Endothelial cell of umbilical vein (primary cell): ENCODE results near the gene STON2. TPM values are rescaled to one million over a fixed set of nuclear protein-coding genes. Genes with fewer than 3 reads are reported as not detected.

Experiments
- BruUV-seq: library from RNA; stranded (reverse); fragments of 400-500 nt; replicated peaks from 2 replicates; lab custom pipeline; 2021; lab: Mats Ljungman, UMichigan
- CTCF ChIA-PET: fragments of 300-600, 350-600 bp; sonication (Branson Sonifier 250); formaldehyde crosslinking; loops from one replicate; lab custom pipeline; 2021; ENCODE audit warnings: antibody characterized with exemption, inconsistent platforms; lab: Charles Lee
- POLR2A ChIA-PET: fragments of 300-600, 350-600 bp; sonication (Branson Sonifier 250); formaldehyde crosslinking; loops from one replicate; lab custom pipeline; 2021; ENCODE audit warnings: antibody characterized with exemption, inconsistent platforms; lab: Charles Lee
- DNase-seq: peaks from one replicate; pipeline ENCODE4 v3.0.0-alpha.2; 2011; ENCODE audit warnings: low read depth, low spot score
- FAIRE-seq: peaks from 2 replicates; lab custom pipeline; 2011; peaks lifted over from hg19 to GRCh38; lab: Jason Lieb, UNC
- H2AFZ ChIP-seq: 2 replicates; pipeline ENCODE4 v1.6.0; 2012; ENCODE audit warnings: low read depth, low read length, control low read depth, inconsistent platforms
- H3K27ac ChIP-seq: 2 replicates; pipeline ENCODE4 v1.5.1; 2011; ENCODE audit warnings: low read depth, mild to moderate bottlenecking, control low read depth, low read length, moderate library complexity; ENCODE audit not compliant: insufficient read depth
- H3K27me3 ChIP-seq, 2 experiments: 2 replicates each; pipeline versions ENCODE4 v1.6.0 to v1.6.1; 2011; ENCODE audit warnings: low read length in 2 of 2, mixed read lengths in 1 of 2; ENCODE audit not compliant: control insufficient read depth in 2 of 2, insufficient read depth in 2 of 2
- H3K36me3 ChIP-seq, 2 experiments: 2 replicates in 1 of 2; 3 replicates in 1 of 2; pipeline ENCODE4 v1.5.1; 2011; ENCODE audit warnings: low read length in 2 of 2, mild to moderate bottlenecking in 1 of 2, moderate library complexity in 1 of 2; ENCODE audit not compliant: control insufficient read depth in 2 of 2, insufficient read depth in 2 of 2; ENCODE audit errors: extremely low read depth in 1 of 2
- H3K4me1 ChIP-seq: 3 replicates; pipeline ENCODE4 v1.5.1; 2011; ENCODE audit warnings: mild to moderate bottlenecking, low read length; ENCODE audit not compliant: control insufficient read depth, insufficient read depth; ENCODE audit errors: extremely low read depth
- H3K4me2 ChIP-seq: 2 replicates; pipeline ENCODE4 v1.6.1; 2011; ENCODE audit warnings: low read length, control low read depth, mixed read lengths; ENCODE audit not compliant: insufficient read depth
- H3K4me3 ChIP-seq, 3 experiments: fragments of 200-600 bp in 1 of 3; sonication (generic), shearing (Covaris generic) in 1 of 3; replicated peaks in 1 of 3; 2 replicates each; pipeline ENCODE4 v1.5.1; 2011 to 2016; ENCODE audit warnings: control low read depth in 3 of 3, low read length in 3 of 3, mild to moderate bottlenecking in 2 of 3, inconsistent platforms in 1 of 3, low read depth in 1 of 3, moderate library complexity in 1 of 3; ENCODE audit not compliant: insufficient read depth in 1 of 3
- H3K79me2 ChIP-seq: 2 replicates; pipeline ENCODE4 v1.6.0; 2012; ENCODE audit warnings: low read length, inconsistent platforms; ENCODE audit not compliant: control insufficient read depth, insufficient read depth
- H3K9ac ChIP-seq: replicated peaks from 2 replicates; pipeline ENCODE3; 2011; ENCODE audit warnings: low read length, control low read depth; ENCODE audit not compliant: insufficient read depth; ENCODE audit errors: extremely low read depth
- H3K9me1 ChIP-seq: replicated peaks from 3 replicates; pipeline ENCODE4 v1.6.0; 2011; ENCODE audit warnings: mild to moderate bottlenecking, low read length; ENCODE audit not compliant: control insufficient read depth, insufficient read depth; ENCODE audit errors: extremely low read depth
- H3K9me3 ChIP-seq: replicated peaks from 2 replicates; pipeline ENCODE4 v1.5.1; 2012; ENCODE audit warnings: low read length, inconsistent platforms; ENCODE audit not compliant: control insufficient read depth, insufficient read depth
- H4K20me1 ChIP-seq: replicated peaks from 2 replicates; pipeline ENCODE3; 2011; ENCODE audit warnings: mild to moderate bottlenecking, low read length; ENCODE audit not compliant: control insufficient read depth, insufficient read depth; ENCODE audit errors: extremely low read depth
- CTCF ChIP-seq, 2 donors: IDR thresholded peaks; 1 replicate in 1 of 2; 2 replicates in 1 of 2; pipeline ENCODE4 v1.5.1; 2011; ENCODE audit warnings: low read length in 2 of 2, mild to moderate bottlenecking in 2 of 2, moderate library complexity in 2 of 2, control low read depth in 1 of 2, inconsistent platforms in 1 of 2, low read depth in 1 of 2; ENCODE audit not compliant: insufficient read depth in 1 of 2; ENCODE audit errors: extremely low read depth in 1 of 2
- EZH2 ChIP-seq: IDR thresholded peaks from 2 replicates; pipeline ENCODE4 v1.6.1; 2012; ENCODE audit warnings: borderline replicate concordance, low read depth, mild to moderate bottlenecking, moderate library complexity, low read length, inconsistent platforms; ENCODE audit not compliant: severe bottlenecking
- FOS ChIP-seq: IDR thresholded peaks from 2 replicates; pipeline ENCODE4 v1.6.1; 2011; ENCODE audit warnings: mild to moderate bottlenecking, low read length, moderate library complexity, borderline replicate concordance; ENCODE audit not compliant: insufficient read depth
- GATA2 ChIP-seq: IDR thresholded peaks from 2 replicates; pipeline ENCODE4 v1.7.0; 2011; ENCODE audit warnings: low read depth, mild to moderate bottlenecking, moderate library complexity, mixed read lengths, low read length; ENCODE audit not compliant: insufficient read length, insufficient read depth
- JUN ChIP-seq: IDR thresholded peaks from 2 replicates; pipeline ENCODE4 v1.6.1; 2011; ENCODE audit warnings: borderline replicate concordance, low read depth; ENCODE audit not compliant: insufficient read length, insufficient read depth
- MAX ChIP-seq: IDR thresholded peaks from 2 replicates; pipeline ENCODE4 v1.6.1; 2011; ENCODE audit not compliant: insufficient read depth, insufficient read length
- MYC ChIP-seq: IDR thresholded peaks from one replicate; pipeline ENCODE4 v1.6.1; 2011; ENCODE audit warnings: mild to moderate bottlenecking, low read depth, low read length
- POLR2A ChIP-seq: IDR thresholded peaks from 2 replicates; pipeline ENCODE4 v1.6.1; 2012; ENCODE audit warnings: low read depth, mild to moderate bottlenecking, control low read depth, low read length
- POLR2AphosphoS5 ChIP-seq: IDR thresholded peaks from 2 replicates; pipeline ENCODE4 v1.6.1; 2012; ENCODE audit warnings: low read depth, mild to moderate bottlenecking, control low read depth, low read length, moderate library complexity; ENCODE audit not compliant: insufficient read depth
- dilution Hi-C: fragments of 300-500 bp; cut with MboI; formaldehyde crosslinking; loops from one replicate; pipeline ENCODE4 v1.15.0; 2019; ENCODE audit warnings: low sequenced_read_pairs; ENCODE audit not compliant: extremely low pct_ligation_motif_present
- intact Hi-C: fragments of 100-400 bp; cut with micrococcal nuclease; formaldehyde crosslinking; loops from one replicate; pipeline ENCODE4 v1.10.0; 2022
- polyA plus RNA-seq, 4 experiments: library from polyadenylated mRNA; depleted of rRNA in 3 of 4; stranded (reverse) in 3 of 4; unstranded in 1 of 4; fragments of >200 nt; gene quantifications; 2 replicates each; pipeline versions ENCODE4 v1.2.1 to v1.2.3, GENCODE V29; 2011 to 2012; ENCODE audit warnings: missing spikeins in 1 of 4
- total RNA-seq: library from RNA; stranded (reverse); gene quantifications from 2 replicates; pipeline ENCODE4 v1.2.3, GENCODE V29; 2021

Gene STON2
- total and polyA plus RNA-seq, 2 donors (not counting 3 experiments of a cell fraction or from before 2014, with no cell fraction given) = not detected

- Histone ChIP-seq H4K20me1 (no peaks in the 10 kb centered on the region), H3K9ac (no peak overlapping the region), H3K27ac (no peak overlapping the region), H2AFZ (no peak overlapping the region), H3K4me2 (no peak overlapping the region), H3K36me3 (no peaks in the 10 kb centered on the region), H3K4me1 (no peaks in the 10 kb centered on the region), H3K4me3 (no peak overlapping the region), H3K9me3 (no peaks in the 10 kb centered on the region), H3K79me2 (no peaks in the 10 kb centered on the region), H3K27me3 (no peaks in the 10 kb centered on the region), H3K9me1 (no peaks in the 10 kb centered on the region)
- dilution Hi-C loops (no loop called here), intact Hi-C loops (no loop called here)
- ChIA-PET CTCF (no interaction called here), POLR2A (no interaction called here)
- BruUV-seq = no TSS peak
- FAIRE-seq (no peak), DNase-seq (no peak)
- TF ChIP-seq FOS (no peak), MAX (no peak), GATA2 (no peak), EZH2 (no peak), POLR2AphosphoS5 (no peak), JUN (no peak), POLR2A (no peak), CTCF (IDR thresholded peaks at IDR 0.05; ENCODE audit: extremely low read depth in 1 of 2, insufficient read depth in 1 of 2, low read depth in 1 of 2, low read length in 2 of 2) (no peak), MYC (no peak)
These were observed 8.5 kb upstream of the STON2 start for GRCh38 chr14:81408595-81408994.
